Panc1 (cell line): ENCODE data around the gene B4GALT2.

Source experiments
- POLR2AphosphoS5 ChIP-seq: IDR thresholded peaks from 2 replicates; pipeline ENCODE4 v1.6.1; 2012; ENCODE audit warnings: mild to moderate bottlenecking, low read depth, low read length, moderate library complexity
- TF ChIP-seq, protein P1 (sequence below): fragments of 450-650 bp; IDR thresholded peaks from 2 replicates; pipeline ENCODE4 v1.5.1; 2017; ENCODE audit warnings: mild to moderate bottlenecking

DNA sequence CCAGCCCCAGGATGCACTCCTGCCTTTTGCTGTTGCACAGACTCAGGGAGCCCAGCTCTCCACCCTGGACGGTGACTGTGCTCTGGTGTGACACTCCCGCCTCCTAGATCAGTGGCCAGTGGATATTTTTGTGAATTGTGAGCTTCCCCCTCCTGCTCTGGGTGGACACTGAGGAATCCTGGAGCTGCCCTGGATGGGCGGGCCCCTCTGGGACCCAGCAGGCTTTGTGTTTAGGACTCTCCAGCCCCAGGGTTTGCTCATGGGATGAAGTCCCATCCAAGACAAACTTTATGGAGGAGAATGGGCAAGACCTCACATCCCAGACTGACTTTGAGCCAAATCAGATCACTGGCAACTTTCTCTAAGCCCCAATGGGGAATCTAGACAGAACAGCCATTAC, 36.2 kb downstream of the B4GALT2 start:
- no peak for TF ChIP-seq POLR2AphosphoS5
- TF ChIP-seq, protein P1, sequence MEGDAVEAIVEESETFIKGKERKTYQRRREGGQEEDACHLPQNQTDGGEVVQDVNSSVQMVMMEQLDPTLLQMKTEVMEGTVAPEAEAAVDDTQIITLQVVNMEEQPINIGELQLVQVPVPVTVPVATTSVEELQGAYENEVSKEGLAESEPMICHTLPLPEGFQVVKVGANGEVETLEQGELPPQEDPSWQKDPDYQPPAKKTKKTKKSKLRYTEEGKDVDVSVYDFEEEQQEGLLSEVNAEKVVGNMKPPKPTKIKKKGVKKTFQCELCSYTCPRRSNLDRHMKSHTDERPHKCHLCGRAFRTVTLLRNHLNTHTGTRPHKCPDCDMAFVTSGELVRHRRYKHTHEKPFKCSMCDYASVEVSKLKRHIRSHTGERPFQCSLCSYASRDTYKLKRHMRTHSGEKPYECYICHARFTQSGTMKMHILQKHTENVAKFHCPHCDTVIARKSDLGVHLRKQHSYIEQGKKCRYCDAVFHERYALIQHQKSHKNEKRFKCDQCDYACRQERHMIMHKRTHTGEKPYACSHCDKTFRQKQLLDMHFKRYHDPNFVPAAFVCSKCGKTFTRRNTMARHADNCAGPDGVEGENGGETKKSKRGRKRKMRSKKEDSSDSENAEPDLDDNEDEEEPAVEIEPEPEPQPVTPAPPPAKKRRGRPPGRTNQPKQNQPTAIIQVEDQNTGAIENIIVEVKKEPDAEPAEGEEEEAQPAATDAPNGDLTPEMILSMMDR = no peak
